Caco-2 (cell line): Measurements from ENCODE around the gene IGSF6. TPM values are rescaled to one million over a fixed set of nuclear protein-coding genes. Genes with fewer than 3 reads are reported as not detected.

ENCODE experiments used
- BruUV-seq: library from RNA; stranded (reverse); fragments of 400-500 nt; replicated peaks from 2 replicates; lab custom pipeline; 2021; lab: Mats Ljungman, UMichigan
- CTCF ChIA-PET: fragments of 300-600 bp; sonication (Branson Sonifier 250); formaldehyde crosslinking; loops from one replicate; lab custom pipeline; 2022; ENCODE audit warnings: antibody characterized with exemption; lab: Charles Lee
- POLR2A ChIA-PET: fragments of 300-600 bp; sonication (Branson Sonifier 250); formaldehyde crosslinking; loops from one replicate; lab custom pipeline; 2022; ENCODE audit warnings: antibody characterized with exemption; lab: Charles Lee
- DNase-seq, 2 experiments: peaks; one replicate each; pipeline versions ENCODE4 v3.0.0 to v3.0.0-alpha.2; 2020 to 2022
- H3K27me3 ChIP-seq: replicated peaks from 2 replicates; pipeline ENCODE4 v1.6.0; 2011; ENCODE audit warnings: low read length; ENCODE audit not compliant: control insufficient read depth, insufficient read depth
- H3K36me3 ChIP-seq: 2 replicates; pipeline ENCODE4 v1.5.1; 2011; ENCODE audit warnings: low read length; ENCODE audit not compliant: control insufficient read depth, insufficient read depth
- H3K4me1 ChIP-seq: fragments of 250-450 bp; sonication (Bioruptor Pico); 2 replicates; pipeline ENCODE4 v1.5.1; 2020; ENCODE audit warnings: mild to moderate bottlenecking
- H3K4me3 ChIP-seq: 2 replicates; pipeline ENCODE4 v1.5.1; 2011; ENCODE audit warnings: low read depth, mild to moderate bottlenecking, control low read depth, low read length
- H3K9me3 ChIP-seq: fragments of 250-450 bp; sonication (Bioruptor Pico); 2 replicates; pipeline ENCODE4 v1.5.1; 2020; ENCODE audit warnings: mild to moderate bottlenecking, moderate library complexity
- H3K27ac Mint-ChIP-seq: one replicate; pipeline ENCODE4 v1.8.0; 2022; ENCODE audit warnings: mixed read lengths; ENCODE audit not compliant: unreplicated experiment
- H3K27me3 Mint-ChIP-seq: one replicate; pipeline ENCODE4 v1.8.0; 2022; ENCODE audit warnings: mixed read lengths; ENCODE audit not compliant: insufficient read depth, unreplicated experiment
- H3K36me3 Mint-ChIP-seq: one replicate; pipeline ENCODE4 v1.8.0; 2022; ENCODE audit warnings: mild to moderate bottlenecking, mixed read lengths; ENCODE audit not compliant: insufficient read depth, unreplicated experiment
- H3K4me1 Mint-ChIP-seq: one replicate; pipeline ENCODE4 v1.8.0; 2022; ENCODE audit warnings: low read depth, mixed read lengths; ENCODE audit not compliant: unreplicated experiment
- H3K4me3 Mint-ChIP-seq: one replicate; pipeline ENCODE4 v1.8.0; 2022; ENCODE audit warnings: mild to moderate bottlenecking, moderate library complexity, mixed read lengths; ENCODE audit not compliant: unreplicated experiment
- H3K9me3 Mint-ChIP-seq: one replicate; pipeline ENCODE4 v1.8.0; 2022; ENCODE audit warnings: mixed read lengths; ENCODE audit not compliant: unreplicated experiment
- CTCF ChIP-seq, 2 experiments: fragments of 200-600 bp in 1 of 2; IDR thresholded peaks; 1 replicate in 1 of 2; 2 replicates in 1 of 2; pipeline versions ENCODE4 v1.5.1 to v1.8.0; 2011 to 2022; ENCODE audit warnings: antibody characterized with exemption in 1 of 2, control low read depth in 1 of 2, inconsistent platforms in 1 of 2, low read depth in 1 of 2, low read length in 1 of 2, mild to moderate bottlenecking in 1 of 2, moderate library complexity in 1 of 2; ENCODE audit not compliant: insufficient read depth in 1 of 2, severe bottlenecking in 1 of 2, unreplicated experiment in 1 of 2
- intact Hi-C: fragments of 100-400 bp; cut with micrococcal nuclease; formaldehyde crosslinking; loops from one replicate; pipeline ENCODE4 v1.10.0; 2022; ENCODE audit not compliant: unreplicated experiment
- total RNA-seq: library from RNA; stranded (reverse); gene quantifications from 2 replicates; pipeline ENCODE4 v1.2.3, GENCODE V29; 2022

IGSF6 gene
- total RNA-seq, 1 experiment from 2014 or later, result not detected

GRCh38 chr16:21619765-21620425 lies 32.5 kb downstream of the IGSF6 start:
- H3K27ac Mint-ChIP-seq, result peak overlapping the region; percentile 82
- peaks cover 15% of the 10 kb centered on the region for H3K36me3 Mint-ChIP-seq
- POLR2A ChIA-PET, result no interaction called here

GRCh38 chr16:21618281-21618680 lies 34.1 kb downstream of the IGSF6 start:
- no peak for TF ChIP-seq CTCF (IDR thresholded peaks at IDR 0.05; ENCODE audit: insufficient read depth in 1 of 2, low read depth in 1 of 2, low read length in 1 of 2, severe bottlenecking in 1 of 2, unreplicated experiment in 1 of 2)
- Mint-ChIP-seq H3K27me3 (no peaks in the 10 kb centered on the region), H3K36me3 (peaks cover 15% of the 10 kb centered on the region), H3K4me1 (peaks cover 7% of the 10 kb centered on the region), H3K4me3 (no peak overlapping the region), H3K9me3 (no peaks in the 10 kb centered on the region), H3K27ac (no peak overlapping the region)
- Histone ChIP-seq H3K4me3 (no peak overlapping the region), H3K9me3 (no peaks in the 10 kb centered on the region), H3K27me3 (no peaks in the 10 kb centered on the region), H3K36me3 (no peaks in the 10 kb centered on the region), H3K4me1 (no peaks in the 10 kb centered on the region)
- ChIA-PET CTCF (no interaction called here), POLR2A (no interaction called here)
- DNase-seq, result no peak
- intact Hi-C loops, result no loop called here
- no TSS peak for BruUV-seq

More at GRCh38 chr16:21619765-21620425, 32.5 kb downstream of the IGSF6 start:
- Histone ChIP-seq H3K9me3 (no peaks in the 10 kb centered on the region), H3K36me3 (no peaks in the 10 kb centered on the region), H3K4me1 (no peaks in the 10 kb centered on the region; the same call in 1 of the 2 replicates), H3K27me3 (no peaks in the 10 kb centered on the region), H3K4me3 (no peak overlapping the region)
- BruUV-seq, result no TSS peak
- CTCF ChIA-PET, result interaction anchor here (0.5 kb wide), 1 partner anchor 347 kb away, joined by 3 read pairs; no protein-coding TSS in a partner anchor
- no peak overlapping the region for H3K4me3 Mint-ChIP-seq
- intact Hi-C loops, result no loop called here
- H3K27me3 Mint-ChIP-seq, result no peaks in the 10 kb centered on the region
- peaks cover 7% of the 10 kb centered on the region for H3K4me1 Mint-ChIP-seq
- no peak for TF ChIP-seq CTCF (IDR thresholded peaks at IDR 0.05; ENCODE audit: insufficient read depth in 1 of 2, low read depth in 1 of 2, low read length in 1 of 2, severe bottlenecking in 1 of 2, unreplicated experiment in 1 of 2)
- DNase-seq, result no peak
- no peaks in the 10 kb centered on the region for H3K9me3 Mint-ChIP-seq

- Histone ChIP-seq H3K36me3 (no peaks in the 10 kb centered on the region), H3K4me1 (no peaks in the 10 kb centered on the region), H3K27me3 (no peaks in the 10 kb centered on the region), H3K4me3 (no peak overlapping the region), H3K9me3 (no peaks in the 10 kb centered on the region)
- no peaks in the 10 kb centered on the region for H3K27me3 Mint-ChIP-seq
- DNase-seq, result no peak
- no TSS peak for BruUV-seq
- no peak overlapping the region for H3K4me3 Mint-ChIP-seq
- intact Hi-C loops, result no loop called here
- POLR2A ChIA-PET, result no interaction called here
- peaks cover 7% of the 10 kb centered on the region for H3K4me1 Mint-ChIP-seq
- H3K36me3 Mint-ChIP-seq, result peaks cover 15% of the 10 kb centered on the region
- no peak overlapping the region for H3K27ac Mint-ChIP-seq
- no peak for TF ChIP-seq CTCF (IDR thresholded peaks at IDR 0.05; ENCODE audit: insufficient read depth in 1 of 2, low read depth in 1 of 2, low read length in 1 of 2, severe bottlenecking in 1 of 2, unreplicated experiment in 1 of 2)
- H3K9me3 Mint-ChIP-seq, result no peaks in the 10 kb centered on the region
- CTCF ChIA-PET, result no interaction called here
Observed at GRCh38 chr16:21617607-21618006, 34.8 kb downstream of the IGSF6 start.
